CD4-positive, CD25-positive, alpha-beta regulatory T cell (primary cell): ENCODE data around the gene ZBTB25. TPM values are rescaled to one million over a fixed set of nuclear protein-coding genes. Genes with fewer than 3 reads are reported as not detected.

ENCODE experiments used
- ATAC-seq, 2 donors: fragments of 150-1000 bp; cut with Tn5 transposase; one replicate each; pipeline ENCODE4 v1.10.0; 2021; ENCODE audit warnings: low read depth in 2 of 2, moderate number of reproducible peaks in 2 of 2, moderate library complexity in 1 of 2
- DNase-seq, 3 donors: peaks; one replicate each; pipeline versions ENCODE4 v3.0.0 to v3.0.0-alpha.2; 2012 to 2022; ENCODE audit warnings: mixed read lengths in 1 of 3
- H3K27ac ChIP-seq: one replicate; pipeline ENCODE4 v1.7.0; 2013; ENCODE audit warnings: mild to moderate bottlenecking, low read length; ENCODE audit not compliant: insufficient read depth, poor library complexity, severe bottlenecking
- H3K27me3 ChIP-seq: one replicate; pipeline ENCODE4 v1.7.0; 2013; ENCODE audit warnings: low read length; ENCODE audit not compliant: control insufficient read depth, insufficient read depth
- H3K36me3 ChIP-seq: one replicate; pipeline ENCODE4 v1.7.0; 2013; ENCODE audit warnings: mild to moderate bottlenecking, low read length, moderate library complexity; ENCODE audit not compliant: control insufficient read depth, insufficient read depth
- H3K4me1 ChIP-seq: 2 replicates; pipeline ENCODE4 v1.7.0; 2013; ENCODE audit warnings: mild to moderate bottlenecking, low read length; ENCODE audit not compliant: insufficient read depth, control insufficient read depth, poor library complexity, severe bottlenecking
- H3K4me3 ChIP-seq: one replicate; pipeline ENCODE4 v1.7.0; 2013; ENCODE audit warnings: low read depth, mild to moderate bottlenecking, low read length, moderate library complexity
- H3K9me3 ChIP-seq, 2 experiments: 1 replicate in 1 of 2; 2 replicates in 1 of 2; pipeline ENCODE4 v1.7.0; 2013; ENCODE audit warnings: low read length in 2 of 2, mild to moderate bottlenecking in 1 of 2, moderate library complexity in 1 of 2; ENCODE audit not compliant: control insufficient read depth in 2 of 2
- H3K27ac Mint-ChIP-seq, 3 donors: one replicate each; pipeline ENCODE4 v1.8.0; 2020 to 2022; ENCODE audit warnings: mild to moderate bottlenecking in 3 of 3, mixed read lengths in 3 of 3, moderate library complexity in 2 of 3
- H3K27me3 Mint-ChIP-seq: one replicate; pipeline ENCODE4 v1.8.0; 2022; ENCODE audit warnings: mild to moderate bottlenecking, mixed read lengths
- H3K36me3 Mint-ChIP-seq: one replicate; pipeline ENCODE4 v1.8.0; 2020; ENCODE audit warnings: mixed read lengths
- H3K4me1 Mint-ChIP-seq, 4 donors: one replicate each; pipeline ENCODE4 v1.8.0; 2020 to 2022; ENCODE audit warnings: mixed read lengths in 4 of 4, mild to moderate bottlenecking in 1 of 4
- H3K4me3 Mint-ChIP-seq, 4 donors: one replicate each; pipeline ENCODE4 v1.8.0; 2020 to 2022; ENCODE audit warnings: mild to moderate bottlenecking in 4 of 4, mixed read lengths in 4 of 4, moderate library complexity in 3 of 4
- H3K9me3 Mint-ChIP-seq, 7 donors: one replicate each; pipeline ENCODE4 v1.8.0; 2020 to 2022; ENCODE audit warnings: mixed read lengths in 7 of 7, mild to moderate bottlenecking in 3 of 7, moderate library complexity in 2 of 7
- polyA plus RNA-seq, 4 donors: library from polyadenylated mRNA; unstranded; fragments of 300-500 nt; fragmentation: Illumina TruSeq; gene quantifications; one replicate each; pipeline ENCODE4 v1.2.3, GENCODE V29; 2021
- total RNA-seq: library from RNA; stranded (reverse); gene quantifications from one replicate; pipeline ENCODE4 v1.2.3, GENCODE V29; 2022

ZBTB25 gene
- total and polyA plus RNA-seq, 5 donors from 2014 or later = 34.8 to 78.0 (median 39.1) TPM

GRCh38 chr14:64474041-64474440 is 29.6 kb downstream of the ZBTB25 start:
- Mint-ChIP-seq H3K9me3 (peaks cover 0 to 1% (median 0%) of the 10 kb centered on the region in 7 donors), H3K27ac (no peak overlapping the region), H3K27me3 (no peaks in the 10 kb centered on the region), H3K4me1 (peaks cover 24 to 52% (median 38%) of the 10 kb centered on the region in 4 donors), H3K36me3 (no peaks in the 10 kb centered on the region), H3K4me3 (no peak overlapping the region)
- Histone ChIP-seq H3K4me3 (peak overlapping the region; percentile 10), H3K36me3 (peaks cover 5% of the 10 kb centered on the region), H3K27ac (no peak overlapping the region), H3K9me3 (no peaks in the 10 kb centered on the region), H3K27me3 (no peaks in the 10 kb centered on the region), H3K4me1 (peaks cover 11% of the 10 kb centered on the region)
- ATAC-seq = no peak
- DNase-seq = no peak

DNA sequence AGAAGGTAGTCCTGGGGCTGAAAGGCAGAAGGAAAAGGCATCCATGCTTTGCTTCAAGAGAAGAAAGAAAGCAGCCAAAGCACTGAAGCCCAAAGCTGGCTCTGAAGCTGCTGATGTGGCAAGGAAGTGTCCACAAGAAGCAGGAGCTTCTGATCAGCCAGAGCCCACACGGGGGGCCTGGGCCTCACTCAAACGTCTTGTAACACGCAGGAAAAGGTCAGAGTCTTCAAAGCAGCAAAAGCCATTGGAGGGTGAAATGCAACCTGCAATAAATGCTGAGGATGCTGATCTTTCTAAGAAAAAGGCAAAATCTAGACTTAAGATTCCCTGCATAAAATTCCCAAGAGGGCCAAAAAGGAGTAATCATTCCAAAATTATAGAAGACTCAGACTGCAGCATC is 35.2 kb downstream of the ZBTB25 start:
- H3K4me3 Mint-ChIP-seq = no peak overlapping the region
- peak overlapping the region in 1 of 3 donors; percentile 8 for H3K27ac Mint-ChIP-seq
- H3K4me1 Mint-ChIP-seq = peaks cover 29 to 58% (median 44%) of the 10 kb centered on the region in 4 donors

DNA sequence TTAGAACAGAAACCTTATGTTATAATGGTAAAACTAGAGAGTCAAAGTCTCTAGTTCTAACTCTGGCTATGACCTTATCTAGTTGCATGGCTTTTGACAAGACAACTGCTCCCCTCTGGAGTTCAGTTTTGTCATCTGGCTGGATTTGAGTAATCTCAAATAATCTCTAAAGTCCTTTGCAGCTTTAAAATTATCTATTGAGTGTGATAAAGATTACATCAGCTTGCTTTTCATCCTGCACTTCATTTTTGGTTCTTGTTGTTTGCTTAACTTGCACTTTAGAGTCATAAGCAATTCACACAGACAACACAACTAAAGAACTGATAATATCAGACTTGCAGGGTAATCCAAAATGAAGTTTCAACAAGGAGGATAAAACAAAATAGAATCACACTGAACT is 36.1 kb downstream of the ZBTB25 start:
- H3K4me1 ChIP-seq = peaks cover 38% of the 10 kb centered on the region
- H3K27me3 ChIP-seq = no peaks in the 10 kb centered on the region
- Mint-ChIP-seq H3K27ac (peak overlapping the region in 1 of 3 donors; percentile 8), H3K4me1 (peaks cover 29 to 56% (median 41%) of the 10 kb centered on the region in 4 donors), H3K36me3 (no peaks in the 10 kb centered on the region), H3K9me3 (peaks cover 0 to 1% (median 0%) of the 10 kb centered on the region in 7 donors), H3K27me3 (no peaks in the 10 kb centered on the region), H3K4me3 (peak overlapping the region in 2 of 4 donors; percentile 17 to 88)
- ATAC-seq (no peak), DNase-seq (no peak)
- H3K36me3 ChIP-seq = peaks cover 3% of the 10 kb centered on the region
- H3K27ac ChIP-seq = peak overlapping the region; percentile 28
- H3K9me3 ChIP-seq = no peaks in the 10 kb centered on the region
- H3K4me3 ChIP-seq = peak overlapping the region; percentile 20

More for the DNA sequence above, 35.2 kb downstream of the ZBTB25 start:
- Mint-ChIP-seq H3K27me3 (no peaks in the 10 kb centered on the region), H3K36me3 (no peaks in the 10 kb centered on the region), H3K9me3 (peaks cover 0 to 1% (median 0%) of the 10 kb centered on the region in 7 donors)
- Histone ChIP-seq H3K4me1 (peaks cover 38% of the 10 kb centered on the region), H3K36me3 (no peaks in the 10 kb centered on the region), H3K4me3 (no peak overlapping the region), H3K9me3 (no peaks in the 10 kb centered on the region), H3K27me3 (no peaks in the 10 kb centered on the region), H3K27ac (no peak overlapping the region)
- ATAC-seq = no peak
- no peak for DNase-seq

- H3K9me3 ChIP-seq = no peaks in the 10 kb centered on the region
- H3K27ac ChIP-seq = peak overlapping the region; percentile 28
- Mint-ChIP-seq H3K9me3 (peaks cover 0 to 1% (median 0%) of the 10 kb centered on the region in 7 donors), H3K27ac (peak overlapping the region in 1 of 3 donors; percentile 48), H3K36me3 (no peaks in the 10 kb centered on the region), H3K4me1 (peaks cover 29 to 56% (median 41%) of the 10 kb centered on the region in 4 donors), H3K27me3 (no peaks in the 10 kb centered on the region), H3K4me3 (peak overlapping the region in 2 of 4 donors; percentile 10 to 88)
- peaks cover 38% of the 10 kb centered on the region for H3K4me1 ChIP-seq
- H3K4me3 ChIP-seq = peak overlapping the region; percentile 20
- ATAC-seq (no peak), DNase-seq (no peak)
- H3K36me3 ChIP-seq = peaks cover 4% of the 10 kb centered on the region
- H3K27me3 ChIP-seq = no peaks in the 10 kb centered on the region
These were observed 36.5 kb downstream of the ZBTB25 start for GRCh38 chr14:64467101-64467500.

DNA sequence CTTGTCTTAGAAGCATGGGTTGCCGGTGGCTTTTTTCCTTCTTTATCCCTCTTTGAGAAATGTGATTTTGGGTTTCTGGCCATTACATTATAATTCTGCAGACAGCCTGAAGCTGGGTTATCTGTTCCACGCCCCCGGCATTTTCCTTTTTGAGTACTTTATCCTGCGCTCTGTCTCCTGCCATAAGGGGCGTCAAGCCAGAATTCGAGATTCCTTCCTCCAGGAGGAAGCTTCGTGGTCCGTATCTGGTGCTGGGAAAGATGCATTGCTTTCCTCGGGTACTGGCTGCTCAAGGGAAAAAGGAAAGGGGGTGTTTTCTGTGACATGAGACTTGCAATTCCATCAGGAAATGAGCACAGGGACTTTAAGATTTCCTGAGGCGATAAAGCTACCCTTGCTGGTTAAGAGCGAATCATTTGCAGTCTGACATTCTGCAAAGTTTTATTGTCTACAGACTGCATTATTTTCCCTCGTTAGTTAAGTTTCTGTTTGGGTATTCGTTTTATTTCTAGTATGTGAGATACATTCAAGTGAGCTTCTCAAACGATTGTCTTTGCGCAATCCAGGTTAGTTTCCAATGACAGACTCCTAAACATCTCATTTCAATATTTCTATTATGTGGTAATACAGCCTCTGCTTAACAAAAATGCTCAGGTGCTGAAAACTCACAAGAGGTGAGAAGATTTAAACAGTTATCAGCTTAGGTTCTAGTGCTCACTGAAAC is 37.6 kb downstream of the ZBTB25 start:
- Histone ChIP-seq H3K9me3 (no peaks in the 10 kb centered on the region), H3K4me3 (peak overlapping the region; percentile 74), H3K4me1 (peaks cover 38% of the 10 kb centered on the region), H3K27ac (peak overlapping the region; percentile 7), H3K36me3 (peaks cover 5% of the 10 kb centered on the region), H3K27me3 (no peaks in the 10 kb centered on the region)
- no peaks in the 10 kb centered on the region for H3K36me3 Mint-ChIP-seq
- H3K27me3 Mint-ChIP-seq = no peaks in the 10 kb centered on the region
- peak overlapping the region; percentile 82 to 94 (median 88) for H3K4me3 Mint-ChIP-seq
- peak overlapping the region; percentile 75 to 80 (median 78) for H3K27ac Mint-ChIP-seq
- H3K4me1 Mint-ChIP-seq = peaks cover 25 to 52% (median 39%) of the 10 kb centered on the region in 4 donors
- H3K9me3 Mint-ChIP-seq = peaks cover 0 to 1% (median 0%) of the 10 kb centered on the region in 7 donors
- DNase-seq (peak in 1 of 3 donors; percentile 12), ATAC-seq (no peak)

DNA sequence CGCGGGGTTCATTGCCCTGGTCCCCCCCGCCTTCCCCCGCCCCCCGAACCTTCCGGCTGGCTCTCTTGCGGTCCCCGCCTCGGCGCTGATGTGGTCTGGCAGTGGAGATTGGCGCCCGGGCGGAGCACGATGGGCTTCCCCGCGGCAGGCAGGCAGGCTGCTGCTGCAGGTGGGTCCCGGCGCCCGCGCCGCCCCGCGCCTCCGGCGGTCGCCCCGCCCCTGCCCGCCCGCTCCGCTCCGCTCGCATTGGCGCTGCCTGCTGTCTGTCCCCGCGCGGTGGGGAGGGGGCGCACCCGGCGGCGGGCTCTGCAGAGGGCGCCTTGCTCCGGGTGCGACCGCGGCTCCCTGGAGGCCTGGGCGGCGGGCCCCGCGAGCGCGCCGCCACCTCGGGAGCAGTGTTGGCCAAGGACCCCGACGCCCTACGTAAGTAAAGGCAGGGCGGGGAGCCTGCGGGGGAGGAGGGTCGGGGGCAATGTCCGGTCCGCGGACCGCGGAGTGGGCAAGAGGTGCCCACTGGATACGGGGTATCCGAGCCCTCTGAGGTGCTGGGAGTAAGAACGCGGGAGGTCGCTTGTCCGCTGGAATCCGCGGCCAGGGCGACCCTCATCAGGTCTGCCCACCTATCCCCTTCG is 38.3 kb downstream of the ZBTB25 start, which contains the start of gene AKAP5:
TSS of gene AKAP5 (plus strand) at position 309 of the 632 bp plus-strand sequence. CDS start 2,896 bp downstream, outside the sequence.
- no peaks in the 10 kb centered on the region for H3K27me3 Mint-ChIP-seq
- H3K27ac ChIP-seq = peak within 1 kb of the TSS; percentile 7
- ATAC-seq = peak; percentile 81
- H3K36me3 Mint-ChIP-seq = no peaks in the 10 kb centered on the region
- peaks cover 25 to 56% (median 39%) of the 10 kb centered on the region in 4 donors for H3K4me1 Mint-ChIP-seq
- peak; percentile 56 to 68 (median 67) for DNase-seq
- peaks cover 38% of the 10 kb centered on the region for H3K4me1 ChIP-seq
- peaks cover 5% of the 10 kb centered on the region for H3K36me3 ChIP-seq
- no peaks in the 10 kb centered on the region for H3K27me3 ChIP-seq
- peak within 1 kb of the TSS; percentile 75 to 80 (median 78) for H3K27ac Mint-ChIP-seq
- H3K4me3 ChIP-seq = peak within 1 kb of the TSS; percentile 77
- H3K9me3 ChIP-seq = no peaks in the 10 kb centered on the region
- peaks cover 0 to 1% (median 0%) of the 10 kb centered on the region in 7 donors for H3K9me3 Mint-ChIP-seq
- H3K4me3 Mint-ChIP-seq = peak within 1 kb of the TSS; percentile 88 to 94 (median 90)

GRCh38 chr14:64464651-64465050 is 39.0 kb downstream of the ZBTB25 start:
- Mint-ChIP-seq H3K27me3 (no peaks in the 10 kb centered on the region), H3K36me3 (peaks cover 5% of the 10 kb centered on the region), H3K4me1 (peaks cover 29 to 60% (median 40%) of the 10 kb centered on the region in 4 donors), H3K9me3 (peaks cover 0 to 1% (median 0%) of the 10 kb centered on the region in 7 donors), H3K4me3 (peak overlapping the region; percentile 86 to 91 (median 88)), H3K27ac (peak overlapping the region; percentile 48 to 77 (median 66))
- peak overlapping the region; percentile 1 for H3K27ac ChIP-seq
- H3K9me3 ChIP-seq = no peaks in the 10 kb centered on the region
- no peak for DNase-seq
- H3K4me3 ChIP-seq = peak overlapping the region; percentile 77
- no peaks in the 10 kb centered on the region for H3K27me3 ChIP-seq
- H3K36me3 ChIP-seq = peaks cover 5% of the 10 kb centered on the region
- peaks cover 38% of the 10 kb centered on the region for H3K4me1 ChIP-seq
- no peak for ATAC-seq
